Right renal pelvis (tissue), 4 donors: Measurements from ENCODE around the gene PDSS2. TPM values are rescaled to one million over a fixed set of nuclear protein-coding genes. Genes with fewer than 3 reads are reported as not detected.
A peak's percentile ranks its signal among the peaks of the same experiment; 100 is the strongest.
"Not testable (repeated sequence)": the region's sequence is repeated elsewhere in the genome, so short reads cannot be mapped to it uniquely, and the experiment has no call there.

Experiments
- DNase-seq, 4 donors: peaks; one replicate each; pipeline ENCODE4 v3.0.0-alpha.2; 2013; ENCODE audit warnings: low read depth in 4 of 4, low spot score in 3 of 4, missing footprints in 1 of 4
- polyA plus RNA-seq, 4 donors: library from polyadenylated mRNA; unstranded; fragments of 120-200 nt; gene quantifications; one replicate each; pipeline ENCODE4 v1.2.1, GENCODE V29; 2013; ENCODE audit not compliant: insufficient read length in 4 of 4

The PDSS2 gene
- polyA plus RNA-seq, 4 donors, result 18.6 to 21.1 (median 20.3) TPM

DNA sequence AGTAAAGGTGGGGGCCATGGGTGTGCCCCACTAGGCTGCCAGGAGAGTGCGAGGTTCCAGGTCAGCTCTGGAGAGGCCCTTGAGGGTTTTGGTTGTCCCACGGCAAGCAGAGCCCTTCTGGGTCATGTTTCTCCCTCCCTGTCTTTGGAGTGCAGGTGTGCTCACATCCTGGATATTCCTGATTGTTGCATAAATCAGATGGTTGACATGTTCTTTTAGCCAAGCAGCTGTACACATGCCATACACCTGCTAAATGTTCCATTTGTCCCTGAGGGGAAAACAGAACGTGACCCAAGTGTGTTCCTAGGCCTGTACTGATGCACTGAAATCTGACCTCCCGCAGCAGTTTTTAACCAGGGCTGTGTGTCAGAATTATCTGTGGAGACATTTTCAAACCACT, 266.5 kb downstream of the PDSS2 start:
- DNase-seq, result no peak

DNA sequence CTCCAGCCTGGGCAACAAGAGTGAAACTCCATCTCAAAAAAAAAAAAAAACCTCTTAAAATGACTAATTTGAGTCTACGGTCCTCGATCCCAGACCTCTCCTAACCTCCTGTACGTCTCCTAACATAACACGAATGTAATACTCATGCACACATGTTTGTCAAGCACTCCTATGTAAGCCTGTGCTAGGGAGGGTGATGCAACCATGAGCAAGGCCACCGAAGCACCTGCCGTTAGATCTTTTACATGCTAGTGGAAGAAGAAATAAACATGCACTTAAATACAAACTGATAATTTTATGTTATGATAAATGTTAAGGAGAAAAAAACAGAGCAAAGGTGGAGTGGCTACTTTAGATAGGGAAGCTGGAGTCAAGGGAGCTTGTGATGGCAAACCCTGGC, 271.7 kb downstream of the PDSS2 start:
- DNase-seq, result no peak

DNA sequence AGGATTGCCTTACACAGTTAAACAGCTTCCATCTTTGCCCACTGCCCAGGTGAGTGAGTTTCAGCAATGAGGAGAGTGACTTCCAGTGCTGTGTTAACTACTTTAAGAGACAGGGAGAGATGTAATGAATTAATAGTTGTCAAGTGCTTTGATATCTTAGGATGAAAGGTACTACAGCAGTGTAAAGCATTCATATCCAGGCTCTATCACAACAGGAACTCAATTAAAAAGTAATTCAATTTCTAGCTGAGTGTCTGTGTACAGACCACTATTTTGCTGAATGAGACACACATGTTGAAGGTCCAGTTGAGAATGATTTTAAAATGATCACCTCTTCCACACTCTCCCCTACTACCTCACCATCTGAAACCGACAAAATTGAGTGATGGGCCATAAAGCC, 273.3 kb downstream of the PDSS2 start:
- no peak for DNase-seq

DNA sequence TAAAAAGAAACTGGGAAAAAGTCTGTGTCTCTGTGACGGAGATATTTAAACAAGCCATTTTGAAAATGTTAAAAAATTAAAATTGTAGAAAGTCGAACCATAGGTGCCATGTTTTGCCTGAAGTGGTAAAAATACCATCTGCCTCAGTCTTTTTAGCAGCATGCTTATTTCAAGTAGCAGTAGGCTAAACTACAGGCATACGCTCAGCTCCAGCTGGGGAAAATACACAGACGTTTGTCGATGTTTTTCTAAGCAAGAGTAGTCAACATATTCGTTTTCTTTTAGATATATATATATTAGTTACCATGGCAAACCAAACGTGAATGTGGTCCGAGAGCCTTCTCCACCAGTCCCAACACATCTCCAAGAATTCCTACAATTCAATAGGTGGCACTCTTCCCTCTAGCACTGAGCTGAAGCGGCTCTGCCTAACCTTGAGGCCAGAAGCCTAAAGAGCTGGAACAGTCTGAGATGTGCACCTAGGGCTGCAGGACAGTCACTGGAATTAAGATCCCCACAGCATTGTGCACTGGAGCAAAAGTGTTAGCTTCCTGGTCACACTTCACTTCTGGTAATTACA, 273.9 kb downstream of the PDSS2 start:
- peak in 1 of 4 donors; percentile 13 for DNase-seq

DNA sequence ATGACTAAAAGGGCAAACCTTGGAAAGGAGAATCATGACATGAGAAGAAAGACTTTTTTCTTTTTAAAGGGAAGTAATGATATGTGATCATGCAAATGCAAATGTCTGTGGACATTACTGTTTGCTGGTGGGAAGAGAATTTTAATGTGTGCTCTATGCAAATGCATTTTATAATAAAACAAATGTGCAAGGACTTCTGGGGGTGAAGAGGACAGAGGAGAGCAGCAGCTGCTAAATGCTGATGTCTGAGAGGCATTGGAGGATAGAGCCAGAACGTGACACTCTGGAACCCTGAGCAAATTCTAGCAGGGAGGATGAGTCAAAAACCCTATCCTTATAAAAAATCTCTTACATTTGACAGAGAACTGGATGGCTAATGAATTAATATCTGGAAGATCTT, 274.9 kb downstream of the PDSS2 start:
- DNase-seq, result no peak

DNA sequence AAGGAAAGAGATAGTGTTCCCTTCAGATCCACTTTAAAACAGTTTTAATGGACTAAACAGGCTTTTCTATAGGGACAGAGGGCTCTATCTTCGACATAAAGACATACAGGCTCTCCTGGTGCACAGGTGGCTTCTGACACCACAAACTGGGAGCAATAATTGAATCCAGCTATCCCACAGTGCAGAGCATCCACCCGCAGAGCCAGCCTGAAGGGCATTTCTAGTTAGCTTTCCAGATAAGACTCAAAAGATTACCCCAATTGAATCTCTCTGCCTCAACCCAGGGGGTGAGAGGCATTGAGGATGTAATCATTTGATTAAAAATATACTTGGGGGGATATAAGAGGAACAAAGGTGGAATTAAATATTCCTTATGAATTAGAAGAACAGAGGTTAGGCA, 279.3 kb downstream of the PDSS2 start:
- no peak for DNase-seq

DNA sequence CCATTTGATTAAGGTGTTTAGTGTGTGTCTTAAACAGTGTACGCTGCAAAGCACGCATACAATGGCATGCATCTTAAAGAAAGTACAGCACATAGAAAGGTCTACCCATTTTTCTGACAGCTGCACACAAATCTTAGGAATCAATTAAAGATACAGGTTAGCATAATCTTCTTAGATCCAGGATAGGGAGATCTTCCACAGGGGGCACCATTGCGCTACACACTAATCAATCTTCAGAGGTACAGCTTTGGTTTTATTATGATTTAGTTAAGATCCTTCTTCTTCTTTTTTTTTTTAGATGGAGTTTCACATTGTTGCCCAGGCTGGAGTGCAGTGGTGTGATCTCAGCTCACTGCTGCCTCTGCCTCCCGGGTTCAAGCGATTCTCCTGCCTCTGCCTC, 280.4 kb downstream of the PDSS2 start:
- no peak for DNase-seq

DNA sequence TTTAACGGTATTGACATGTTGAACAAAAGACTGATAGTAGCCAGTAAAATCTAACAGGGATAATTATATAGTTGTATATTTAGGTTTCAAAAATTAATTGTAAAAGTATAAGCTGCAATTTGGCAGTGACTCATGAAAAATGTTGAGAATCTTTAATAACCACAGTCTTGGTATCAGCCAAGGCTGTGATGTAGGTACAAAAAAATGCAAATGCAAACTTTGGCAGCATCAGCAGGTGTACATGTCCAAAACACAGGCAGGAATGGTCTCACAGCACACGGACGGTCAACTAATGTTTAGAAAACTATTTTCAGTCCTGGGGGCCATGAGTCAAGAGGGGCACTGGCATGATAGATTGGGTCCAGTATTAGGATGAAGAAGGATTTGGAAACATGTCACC, 285.6 kb downstream of the PDSS2 start:
- DNase-seq, result no peak

DNA sequence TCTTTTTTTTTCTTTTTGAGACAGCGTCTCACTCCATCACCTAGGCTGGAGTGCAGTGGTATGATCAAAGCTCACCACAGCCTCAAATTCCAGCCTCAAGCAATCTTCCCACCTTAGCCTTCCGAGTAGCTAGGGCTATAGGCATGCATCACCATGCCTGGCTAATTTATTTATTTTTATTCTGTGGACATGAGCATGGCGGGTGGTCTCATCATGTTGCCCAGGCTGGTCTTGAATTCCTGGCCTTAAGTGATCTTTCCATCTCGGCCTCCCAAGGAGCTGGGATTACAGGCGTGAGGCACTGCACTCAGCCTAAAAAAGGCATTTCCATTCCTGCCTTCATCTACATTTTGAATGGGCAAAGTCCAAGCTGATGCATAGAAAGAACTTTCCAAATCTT, 287.9 kb downstream of the PDSS2 start:
- no peak for DNase-seq

DNA sequence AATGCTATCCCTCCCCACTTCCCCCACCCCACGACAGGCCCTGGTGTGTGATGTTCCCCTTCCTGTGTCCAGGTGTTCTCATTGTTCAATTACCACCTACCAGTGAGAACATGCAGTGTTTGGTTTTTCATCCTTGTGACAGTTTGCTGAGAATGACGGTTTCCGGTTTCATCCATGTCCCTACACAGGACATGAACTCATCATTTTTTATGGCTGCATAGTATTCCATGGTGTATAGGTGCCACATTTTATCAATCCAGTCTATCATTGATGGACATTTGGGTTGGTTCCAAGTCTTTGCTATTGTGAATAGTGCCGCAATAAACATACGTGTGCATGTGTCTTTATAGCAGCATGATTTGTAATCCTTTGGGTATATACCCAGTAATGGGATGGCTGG, 295.1 kb downstream of the PDSS2 start:
- not testable (repeated sequence) for DNase-seq

DNA sequence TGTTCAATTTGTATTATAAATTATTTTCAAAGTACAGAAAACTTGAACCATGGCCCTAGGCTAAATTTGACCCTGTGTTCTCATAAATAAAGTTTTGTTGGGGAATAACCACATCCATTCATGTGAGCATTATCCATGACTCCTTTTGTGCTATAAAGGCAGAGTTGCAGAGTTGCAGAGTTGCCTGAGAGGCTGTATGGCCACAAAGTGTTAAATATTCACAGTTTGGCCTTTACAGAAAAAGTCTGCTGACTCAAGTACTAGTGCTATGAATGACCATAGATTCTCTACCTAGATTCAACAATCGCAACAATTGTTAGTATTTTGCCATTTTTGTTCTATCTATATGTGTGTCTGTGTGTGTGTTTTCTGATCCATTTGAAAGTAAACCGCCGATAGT, 297.8 kb downstream of the PDSS2 start:
- no peak for DNase-seq

DNA sequence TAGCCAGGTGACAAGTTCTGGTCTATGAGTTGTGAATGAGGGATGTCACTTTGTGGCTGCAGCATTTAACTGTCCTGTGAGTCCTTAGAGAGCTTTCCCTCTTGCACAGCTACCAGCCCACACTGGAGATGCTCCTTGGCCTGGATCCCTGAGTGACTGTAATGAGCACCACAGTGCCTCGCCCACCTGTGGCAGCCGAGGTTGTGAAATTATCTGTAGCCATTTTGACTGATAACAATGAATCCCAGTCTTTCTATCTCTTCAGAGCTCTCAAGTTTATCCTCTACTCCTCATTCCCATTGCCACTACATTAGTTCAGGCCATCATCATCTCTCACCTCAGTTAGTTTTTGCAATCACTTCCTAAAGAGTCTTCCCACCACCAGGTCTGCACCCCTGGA, 302.7 kb downstream of the PDSS2 start:
- DNase-seq, result no peak

DNA sequence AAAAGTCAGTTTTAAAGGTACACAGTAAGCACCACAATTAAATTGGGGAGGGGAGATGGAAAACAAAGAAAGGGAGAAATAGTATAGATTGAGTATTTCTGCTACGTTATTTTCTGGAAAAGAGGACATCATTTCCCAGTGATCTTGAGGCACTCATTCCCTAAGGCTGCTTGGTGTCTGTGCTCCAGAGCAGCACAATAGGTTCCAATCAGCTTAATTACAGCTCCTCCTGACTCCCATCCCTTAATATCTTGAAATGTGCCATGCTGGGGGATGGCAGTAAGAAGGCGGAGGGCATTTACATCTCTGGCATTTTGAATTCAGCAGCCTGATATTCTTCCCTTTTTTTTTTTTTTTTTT, 304.6 kb downstream of the PDSS2 start:
- no peak for DNase-seq

DNA sequence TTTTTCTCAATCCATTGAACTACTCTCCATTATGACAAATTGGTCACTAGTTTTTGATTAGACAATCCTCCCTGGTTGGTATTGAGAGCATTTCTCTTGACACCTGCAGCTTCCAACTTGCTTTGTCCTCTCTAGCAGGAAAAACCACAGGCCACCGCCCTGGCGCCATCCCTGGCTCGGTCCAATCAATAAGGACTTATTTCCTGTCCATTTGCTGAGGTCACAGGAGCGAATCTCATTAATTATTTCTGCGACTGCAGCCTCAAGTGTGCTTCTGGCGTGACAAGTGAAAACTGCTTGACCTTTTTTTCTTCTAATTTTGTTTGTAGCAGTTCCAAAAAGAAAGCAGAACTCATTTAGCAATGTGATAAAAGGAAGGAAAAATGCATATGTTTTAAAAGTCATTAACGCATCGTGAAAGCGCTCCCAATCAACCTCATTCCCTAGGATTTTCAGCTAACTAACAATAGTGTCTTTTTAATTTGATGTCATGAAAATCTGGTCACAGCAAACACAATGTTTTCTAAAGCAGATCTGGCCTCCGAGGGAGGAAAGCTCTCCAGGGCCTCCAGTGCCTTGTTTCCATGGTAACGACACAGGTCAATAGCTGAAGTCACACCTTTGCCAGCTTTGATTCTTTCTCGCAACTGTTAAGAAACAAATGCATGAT, 305.1 kb downstream of the PDSS2 start:
- no peak for DNase-seq

DNA sequence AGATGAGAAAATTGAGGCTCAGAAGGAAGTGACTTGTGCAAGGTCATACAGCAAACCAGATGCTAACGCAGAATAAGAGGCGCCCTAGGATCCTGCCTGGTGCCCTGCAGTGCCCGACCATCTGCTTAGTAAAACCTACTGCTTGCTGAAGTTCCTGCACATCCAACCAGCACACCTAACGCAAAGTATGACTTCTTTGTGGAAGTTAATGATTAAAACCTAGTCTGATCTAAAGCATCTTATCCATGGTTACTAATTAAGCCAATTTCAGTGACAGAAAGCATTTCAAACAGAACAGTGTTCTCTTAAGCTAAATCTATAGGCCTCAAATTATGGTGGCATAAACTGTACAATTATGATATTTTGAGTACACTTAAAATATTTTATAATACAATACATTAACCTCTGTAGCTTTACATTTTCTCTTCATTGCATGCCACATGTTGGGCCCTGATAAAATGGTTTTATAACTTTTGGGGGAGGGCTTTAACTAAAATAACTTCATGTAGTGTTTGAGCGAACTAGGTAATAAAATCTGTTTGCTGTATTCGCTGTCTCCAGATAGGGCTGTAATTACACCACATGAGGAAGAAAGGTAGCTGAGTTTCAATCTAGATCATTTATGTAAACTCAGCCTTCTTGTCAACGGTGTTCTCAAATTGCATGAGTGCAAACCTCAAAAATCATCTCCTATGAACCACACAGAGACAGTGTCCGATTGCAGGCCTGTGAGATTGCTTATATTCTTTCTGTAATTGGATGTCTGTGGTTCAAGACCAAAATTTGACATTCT, 306.5 kb downstream of the PDSS2 start:
- no peak for DNase-seq

DNA sequence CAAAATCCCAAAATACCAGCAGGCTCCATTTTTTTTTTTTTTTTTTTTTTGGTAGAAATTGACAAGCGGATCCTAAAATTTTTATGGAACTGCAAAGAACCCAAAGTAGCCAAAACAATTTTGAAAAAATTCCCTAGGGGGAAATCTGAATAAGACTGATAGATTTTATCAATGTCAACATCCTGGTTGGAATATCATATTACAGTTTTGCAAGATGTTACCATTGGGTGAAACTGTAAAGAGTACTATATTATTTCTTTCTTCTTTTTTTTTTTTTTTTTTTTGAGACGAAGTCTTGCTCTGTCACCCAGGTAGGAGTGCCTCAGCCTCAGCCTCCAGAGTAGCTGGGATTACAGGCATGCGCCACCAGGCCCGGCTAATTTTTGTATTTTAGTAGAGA, 314.7 kb downstream of the PDSS2 start:
- DNase-seq, result no peak

DNA sequence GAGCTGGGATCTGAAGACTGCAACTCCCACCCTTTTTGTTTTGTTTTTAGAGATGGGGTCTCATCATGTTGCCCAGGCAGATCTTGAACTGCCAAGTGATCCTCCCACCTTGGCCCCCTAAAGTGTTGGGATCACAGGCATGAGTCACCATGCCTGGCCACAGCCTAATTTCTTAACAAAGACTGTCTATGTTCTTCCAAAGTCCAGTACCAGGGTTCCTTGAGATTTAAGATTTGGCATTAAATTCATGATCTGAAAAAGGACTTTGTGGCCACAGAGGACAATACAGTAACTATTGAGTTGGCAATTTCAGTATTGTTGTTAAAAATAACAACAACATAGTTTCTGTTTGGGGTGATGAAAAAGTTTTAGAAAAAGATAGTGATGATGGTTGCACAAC, 315.4 kb downstream of the PDSS2 start:
- DNase-seq, result no peak

DNA sequence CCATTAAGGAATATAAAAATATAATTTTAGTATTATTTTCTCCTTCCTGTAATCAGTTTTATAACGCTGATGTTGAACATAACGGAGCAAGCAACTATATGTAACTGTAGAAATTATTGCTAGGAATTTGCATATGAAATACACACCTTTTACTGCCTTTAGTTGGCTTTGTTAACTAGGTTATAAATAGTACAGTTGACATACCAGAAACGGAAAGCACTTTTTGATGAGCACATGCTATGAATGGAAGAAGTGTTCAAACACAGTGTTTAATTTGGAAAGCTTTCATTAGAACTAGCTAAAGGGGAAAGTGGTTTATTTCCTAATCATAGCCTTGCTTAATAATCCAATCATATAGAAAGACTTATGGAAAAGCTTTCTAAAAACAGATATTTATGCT, 318.8 kb downstream of the PDSS2 start:
- no peak for DNase-seq

DNA sequence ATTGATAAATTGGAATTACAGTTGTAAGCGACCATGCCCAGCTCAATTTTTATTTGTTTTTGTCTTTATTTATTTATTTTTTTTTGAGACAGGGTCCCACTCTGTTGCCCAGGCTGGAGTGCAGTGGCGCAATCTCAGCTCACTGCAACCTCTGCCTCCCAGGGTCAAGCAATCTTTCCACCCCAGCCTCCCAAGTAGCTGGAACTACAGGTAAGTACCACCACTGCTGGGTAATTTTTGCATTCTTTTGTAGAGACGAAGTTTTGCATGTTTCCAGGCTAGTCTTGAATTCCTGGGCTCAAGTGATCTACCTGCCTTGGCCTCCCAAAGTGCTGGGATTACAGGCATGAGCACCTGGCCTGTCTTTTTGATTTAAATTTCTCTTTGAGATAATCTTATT, 323.0 kb downstream of the PDSS2 start:
- DNase-seq, result not testable (repeated sequence)

DNA sequence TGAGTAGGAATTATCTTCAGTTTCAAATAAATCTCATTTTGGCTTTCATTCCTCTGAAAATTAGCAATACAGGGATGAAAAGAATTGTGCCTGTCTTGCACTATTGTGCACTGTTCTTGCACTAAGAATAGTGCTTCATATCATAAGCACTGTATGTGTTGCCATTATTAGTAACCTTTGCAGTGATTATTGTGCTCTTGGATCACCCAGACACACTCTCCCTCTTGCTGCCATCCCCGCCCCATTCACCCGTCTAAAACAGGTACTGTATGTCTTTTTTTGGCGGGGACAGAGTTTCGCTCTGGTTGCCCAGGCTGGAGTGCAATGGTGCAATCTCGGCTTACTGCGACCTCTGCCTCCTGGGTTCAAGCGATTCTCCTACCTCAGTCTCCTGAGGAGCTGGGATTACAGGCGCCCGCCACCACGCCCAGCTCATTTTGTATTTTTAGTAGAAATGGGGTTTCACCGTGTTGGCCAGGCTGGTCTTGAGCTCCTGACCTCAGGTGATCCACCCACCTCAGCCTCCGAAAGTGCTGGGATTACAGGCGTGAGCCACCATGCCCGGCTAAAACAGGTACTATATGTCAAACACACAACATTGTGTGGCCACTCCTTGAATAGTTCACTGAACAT, 324.2 kb downstream of the PDSS2 start:
- DNase-seq, result not testable (repeated sequence)

DNA sequence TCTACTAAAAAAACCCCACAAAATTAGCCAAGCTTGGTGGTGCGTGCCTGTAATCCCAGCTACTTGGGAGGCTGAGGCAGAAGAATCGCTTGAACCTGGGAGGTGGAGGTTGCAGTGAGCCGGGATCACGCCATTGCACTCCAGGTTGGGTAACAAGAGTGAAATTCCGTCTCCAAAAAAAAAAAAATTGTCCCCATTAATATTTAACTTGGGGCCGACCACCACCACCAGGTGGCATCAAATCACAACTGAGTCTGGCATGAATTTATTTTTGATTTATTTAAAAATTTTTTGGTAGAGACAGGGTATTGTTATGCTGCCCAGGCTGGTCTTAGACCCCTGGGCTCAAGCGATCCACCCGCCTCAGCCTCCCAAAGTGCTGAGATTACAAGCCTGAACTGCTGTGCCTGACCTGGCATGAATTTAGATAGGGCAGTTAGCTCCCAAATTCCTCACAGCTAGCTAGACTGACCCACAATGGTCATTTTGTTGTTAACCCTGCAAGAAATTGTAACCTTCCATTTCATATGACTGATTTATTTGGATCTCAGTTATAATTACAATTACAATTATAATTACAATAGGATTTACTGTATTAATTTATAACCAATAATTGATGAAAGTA, 326.9 kb downstream of the PDSS2 start:
- no peak for DNase-seq
